HG03139 (cell line): ENCODE data around the gene AHRR.

Experiments used
- ATAC-seq: cut with Tn5 transposase; IDR thresholded peaks from one replicate; pipeline ENCODE4 v1.9.1; 2021; ENCODE audit not compliant: unreplicated experiment

AHRR gene

DNA sequence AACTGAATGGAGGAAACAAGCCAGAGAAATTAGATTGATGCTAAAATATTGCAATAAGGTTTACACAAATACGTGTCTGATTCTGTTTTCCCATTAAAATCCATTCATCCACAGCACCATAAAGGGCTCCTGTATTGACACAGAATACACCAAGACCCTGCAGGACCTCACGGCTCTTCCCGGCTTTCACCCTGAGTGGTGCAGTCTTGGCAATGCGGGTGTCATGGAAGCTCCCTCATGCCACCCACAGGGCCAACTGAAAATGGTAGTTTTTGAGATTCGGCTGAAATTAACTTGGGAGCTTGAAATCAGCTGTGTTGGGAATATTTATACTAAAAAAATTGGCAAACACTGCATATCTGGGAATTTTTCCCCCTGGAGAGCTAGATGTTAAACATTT lies 104.2 kb downstream of the AHRR start:
- ATAC-seq = no peak

- ATAC-seq = no peak
Observed at GRCh38 chr5:426392-426976, 105.0 kb downstream of the AHRR start.

DNA sequence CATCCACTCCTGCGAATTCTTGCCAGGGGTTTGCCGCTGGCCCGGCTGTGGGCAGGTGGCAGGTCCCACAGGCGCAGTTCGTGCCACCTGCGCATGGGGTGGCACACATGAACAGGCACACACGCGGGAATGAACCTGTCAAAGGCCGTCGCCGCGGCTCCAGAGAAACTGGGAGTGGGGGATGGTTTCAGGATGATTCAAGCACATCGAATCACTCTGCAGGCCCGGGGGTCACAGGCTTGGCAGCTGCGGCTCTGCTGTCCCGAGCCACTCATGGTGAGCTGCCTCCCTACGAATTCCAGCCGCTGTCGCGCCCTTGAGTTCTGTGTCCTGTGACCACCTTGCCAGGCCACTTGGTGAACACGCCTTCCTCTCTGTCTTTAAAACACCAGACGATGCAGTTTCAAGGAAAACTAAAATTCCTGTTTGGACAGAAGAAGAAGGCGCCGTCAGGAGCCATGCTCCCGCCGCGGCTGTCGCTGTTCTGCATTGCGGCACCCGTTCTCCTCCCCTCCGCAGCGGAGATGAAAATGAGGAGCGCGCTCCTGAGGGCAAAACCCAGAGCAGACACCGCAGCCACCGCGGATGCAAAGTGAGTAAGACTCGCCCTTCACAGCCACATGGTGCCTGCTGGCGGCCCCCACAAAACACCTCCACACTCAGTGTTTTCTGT lies 106.0 kb downstream of the AHRR start:
- ATAC-seq = no peak

GRCh38 chr5:428219-428618 lies 106.7 kb downstream of the AHRR start:
- no peak for ATAC-seq

GRCh38 chr5:428754-429452 lies 107.4 kb downstream of the AHRR start:
- no peak for ATAC-seq

GRCh38 chr5:429453-430188 lies 108.1 kb downstream of the AHRR start:
- ATAC-seq = no peak

DNA sequence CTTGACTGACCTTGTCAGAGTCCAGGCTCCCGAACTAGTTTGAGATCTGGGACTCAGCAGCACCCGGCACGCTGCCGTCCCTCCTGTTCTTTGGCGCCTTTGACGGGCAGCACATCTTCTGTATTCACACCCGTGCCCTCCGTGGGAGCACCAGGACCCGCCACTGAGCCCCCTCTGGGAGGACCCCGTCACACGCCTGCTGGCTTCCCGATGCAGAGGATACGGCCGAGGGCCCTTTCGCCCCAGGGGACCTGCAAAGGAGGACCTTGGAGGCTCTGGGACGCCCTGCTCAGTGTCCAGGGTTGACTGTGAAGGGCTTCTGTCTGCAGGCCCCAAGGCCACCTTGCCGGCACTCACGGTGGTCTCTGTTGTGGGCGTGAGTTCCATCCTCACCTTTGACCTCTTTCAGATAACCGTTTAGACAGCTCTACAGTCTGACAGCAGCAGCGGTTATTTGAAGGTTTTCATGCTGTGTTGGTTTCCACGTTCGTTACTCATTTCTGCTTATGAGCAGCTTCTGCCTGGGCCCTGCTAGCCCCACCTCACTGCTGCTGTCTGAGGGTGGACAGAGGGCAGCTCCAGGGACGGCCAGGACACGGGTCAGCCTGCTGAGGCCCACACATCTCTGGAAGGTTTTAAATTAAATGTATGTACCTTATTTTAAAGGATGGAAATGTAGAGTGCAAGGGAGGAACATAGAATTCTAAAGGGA lies 108.9 kb downstream of the AHRR start:
- no peak for ATAC-seq

- ATAC-seq = no peak
Observed at GRCh38 chr5:431001-431710, 109.6 kb downstream of the AHRR start.

DNA sequence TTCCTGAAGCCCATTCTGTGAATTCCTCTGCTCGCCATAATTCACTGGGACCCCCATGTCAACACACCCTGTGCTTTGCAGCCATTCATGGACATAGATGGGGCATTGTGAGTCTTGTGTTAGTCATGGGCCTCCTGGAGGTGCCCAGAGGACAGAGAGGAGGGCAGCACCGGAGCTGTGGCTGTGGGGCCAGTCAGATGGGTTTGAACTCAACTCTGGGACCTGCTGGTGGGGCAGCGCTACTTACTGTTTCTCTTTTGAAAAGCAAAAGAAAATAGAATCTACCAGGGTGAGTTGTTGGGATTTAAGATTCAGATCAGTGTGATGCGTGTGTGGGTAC lies 110.2 kb downstream of the AHRR start:
- ATAC-seq = no peak

GRCh38 chr5:432201-432927 lies 110.8 kb downstream of the AHRR start:
- no peak for ATAC-seq

GRCh38 chr5:432928-433791 lies 111.6 kb downstream of the AHRR start:
- no peak for ATAC-seq

GRCh38 chr5:433836-434235 lies 112.3 kb downstream of the AHRR start:
- no peak for ATAC-seq

DNA sequence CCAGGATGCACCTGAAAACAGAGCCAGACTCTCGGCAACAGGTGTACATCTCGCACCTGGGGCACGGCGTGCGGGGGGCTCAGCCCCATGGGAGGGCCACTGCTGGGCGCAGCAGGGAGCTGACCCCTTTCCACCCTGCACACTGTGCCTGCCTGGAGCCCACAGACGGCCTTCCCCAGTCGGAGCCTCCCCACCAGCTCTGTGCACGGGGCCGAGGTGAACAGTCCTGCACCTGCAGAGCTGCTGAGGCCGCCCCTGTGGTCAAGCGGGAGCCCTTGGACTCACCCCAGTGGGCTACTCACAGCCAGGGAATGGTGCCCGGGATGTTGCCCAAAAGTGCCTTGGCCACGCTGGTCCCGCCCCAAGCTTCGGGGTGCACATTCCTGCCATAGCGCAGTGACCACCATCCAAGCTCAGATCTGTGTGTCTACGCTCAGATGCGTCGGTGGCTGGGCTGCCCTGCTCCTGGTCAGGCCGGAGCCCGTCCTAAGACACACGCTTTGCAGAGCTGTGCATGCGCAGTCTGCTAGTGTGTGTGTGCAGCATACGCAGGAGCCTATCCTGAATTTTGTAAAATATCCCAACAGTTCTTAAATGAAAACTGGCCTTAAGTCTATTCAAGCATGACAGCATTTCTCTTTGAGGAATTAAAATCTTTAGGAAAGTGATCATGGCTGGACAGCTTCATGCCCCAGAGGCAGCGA lies 113.1 kb downstream of the AHRR start:
- no peak for ATAC-seq

GRCh38 chr5:435156-435790 lies 113.8 kb downstream of the AHRR start:
- ATAC-seq = no peak

DNA sequence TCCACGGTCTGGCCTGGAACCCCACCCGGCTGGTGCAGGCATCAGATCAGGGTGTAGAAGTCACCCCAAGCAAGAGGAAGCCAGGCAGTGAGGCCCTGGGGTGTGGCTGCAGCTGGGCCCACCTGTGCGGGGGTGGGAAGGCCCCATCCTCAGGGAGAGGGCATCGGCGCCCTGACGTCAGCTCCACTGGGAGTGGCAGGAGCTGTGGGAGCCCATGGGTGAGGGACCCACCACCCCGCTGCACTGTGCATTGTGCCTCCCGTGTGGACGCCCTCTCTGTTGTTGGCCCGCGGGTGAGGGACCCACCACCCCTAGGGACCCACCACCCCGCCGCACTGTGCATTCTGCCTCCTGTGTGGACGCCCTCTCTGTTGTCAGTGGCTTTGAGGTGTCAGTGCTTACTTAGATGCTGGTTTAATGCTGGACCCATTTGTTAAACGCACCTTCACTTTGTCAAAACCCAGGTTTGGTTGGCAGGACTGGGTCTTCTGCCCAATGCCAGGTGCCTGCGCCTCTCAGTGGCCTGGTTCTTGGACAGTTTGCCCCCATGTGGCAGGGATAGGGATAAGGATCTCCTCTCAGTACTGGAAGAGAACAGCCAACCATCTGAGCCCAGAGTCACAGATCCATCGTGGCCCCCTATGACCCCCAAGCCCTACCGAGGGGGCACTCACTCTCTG lies 114.6 kb downstream of the AHRR start:
- no peak for ATAC-seq

DNA sequence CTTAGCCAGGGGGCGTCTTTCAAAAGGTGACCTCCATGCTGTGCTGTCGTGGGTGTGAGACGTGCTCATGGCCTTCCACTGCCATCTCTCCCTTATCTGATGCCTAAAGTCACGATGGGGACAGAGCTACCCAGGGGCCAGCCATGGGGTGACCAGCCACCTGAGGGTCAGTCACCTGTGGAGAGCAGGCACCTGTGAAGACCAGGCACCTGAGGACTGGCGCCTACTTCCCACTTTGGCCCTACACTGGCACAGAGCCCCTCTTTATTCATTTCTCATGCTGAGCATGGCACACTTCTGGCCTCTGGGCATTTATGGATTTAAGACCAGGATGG lies 115.1 kb downstream of the AHRR start:
- ATAC-seq = no peak

DNA sequence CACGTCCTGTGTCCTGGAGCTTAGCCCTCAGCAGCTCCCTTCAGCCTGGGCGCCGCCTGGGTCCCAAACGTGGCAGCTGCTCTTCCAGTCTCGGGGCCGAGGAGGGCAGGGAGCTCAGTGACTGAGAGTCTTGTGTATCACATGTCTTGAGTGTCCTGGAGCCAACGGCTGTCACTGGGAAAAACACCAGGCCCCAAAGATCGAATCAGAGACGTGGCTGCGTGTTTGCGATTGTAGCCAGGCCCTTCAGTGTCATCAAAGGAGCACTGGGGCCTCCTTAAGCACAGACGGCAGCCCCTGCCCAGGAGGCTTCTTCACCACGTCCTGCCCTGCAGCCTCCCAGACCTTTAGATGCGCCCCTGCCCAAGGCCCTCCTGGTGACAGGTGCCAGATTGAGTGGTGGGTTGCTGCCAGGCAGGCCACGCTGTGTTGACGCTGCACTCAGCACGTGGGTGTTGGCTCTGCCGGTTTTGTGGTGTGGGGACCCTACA lies 115.8 kb downstream of the AHRR start:
- no peak for ATAC-seq
